ENCODE data around the gene CACNA1S.

Gene CACNA1S

DNA sequence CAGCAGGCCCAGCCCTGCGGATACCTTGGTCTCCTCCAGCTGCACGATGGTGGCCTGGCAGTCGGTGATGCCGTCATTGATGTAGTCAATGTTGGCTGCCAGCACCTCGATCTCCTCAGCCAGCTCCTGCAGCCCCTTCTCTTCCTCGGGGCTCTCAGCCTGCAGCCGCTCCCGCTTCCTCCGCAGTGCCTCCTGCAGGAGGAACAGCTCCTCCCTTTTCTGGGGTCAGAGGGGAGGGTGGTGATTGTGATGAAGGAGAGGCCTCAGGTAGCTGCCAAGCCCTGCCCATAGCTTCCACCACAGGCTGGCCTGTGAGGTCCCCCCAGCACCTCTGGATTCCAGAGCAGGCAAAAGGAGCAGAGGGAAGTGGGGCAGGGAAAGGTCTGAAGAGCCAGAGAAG is 122.1 kb downstream of the CACNA1S start:
- in situ Hi-C loops (cut with MboI; ENCODE audit: low sequenced_read_pairs), result no loop called here
